Gastrocnemius medialis (tissue), 4 donors: ENCODE measurements around the gene FBXW7.

Experiments
- POLR2A ChIP-seq, 2 donors: fragments of 450-650 bp; IDR thresholded peaks; one replicate each; pipeline ENCODE4 v1.6.1; 2017; ENCODE audit warnings: antibody characterized with exemption in 2 of 2, mild to moderate bottlenecking in 2 of 2, moderate library complexity in 2 of 2
- TF ChIP-seq, protein P1 (sequence below), 5 experiments: fragments of 450-650 bp in 3 of 5; fragments of 200-600 bp in 2 of 5; sonication (generic) in 2 of 5; IDR thresholded peaks in 4 of 5; conservative IDR thresholded peaks in 1 of 5; 1 replicate in 4 of 5; 2 replicates in 1 of 5; pipeline ENCODE4 v1.5.1; 2016 to 2019; ENCODE audit warnings: antibody characterized with exemption in 5 of 5, mild to moderate bottlenecking in 3 of 5, moderate library complexity in 3 of 5

DNA sequence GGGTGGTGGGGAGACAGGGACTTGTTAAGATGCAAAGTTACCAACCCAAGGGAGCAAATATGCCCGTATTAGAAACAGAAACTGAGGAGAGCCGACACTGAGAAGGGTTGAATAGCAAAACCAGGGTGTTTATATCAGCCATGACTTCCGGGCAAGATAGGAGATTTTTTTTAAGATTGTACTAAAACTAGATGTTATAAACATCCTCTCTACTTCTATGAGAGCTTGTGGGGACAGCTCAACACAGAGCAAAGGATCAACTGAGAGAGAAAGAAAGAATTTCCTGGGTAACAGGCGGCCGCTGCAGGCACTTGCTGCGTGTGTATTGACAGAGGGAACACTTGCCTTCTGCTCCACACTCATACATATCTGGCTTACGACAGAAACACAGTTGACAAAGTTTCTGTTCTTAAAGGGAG lies 49.1 kb upstream of the FBXW7 start:
- TF ChIP-seq, protein P1, sequence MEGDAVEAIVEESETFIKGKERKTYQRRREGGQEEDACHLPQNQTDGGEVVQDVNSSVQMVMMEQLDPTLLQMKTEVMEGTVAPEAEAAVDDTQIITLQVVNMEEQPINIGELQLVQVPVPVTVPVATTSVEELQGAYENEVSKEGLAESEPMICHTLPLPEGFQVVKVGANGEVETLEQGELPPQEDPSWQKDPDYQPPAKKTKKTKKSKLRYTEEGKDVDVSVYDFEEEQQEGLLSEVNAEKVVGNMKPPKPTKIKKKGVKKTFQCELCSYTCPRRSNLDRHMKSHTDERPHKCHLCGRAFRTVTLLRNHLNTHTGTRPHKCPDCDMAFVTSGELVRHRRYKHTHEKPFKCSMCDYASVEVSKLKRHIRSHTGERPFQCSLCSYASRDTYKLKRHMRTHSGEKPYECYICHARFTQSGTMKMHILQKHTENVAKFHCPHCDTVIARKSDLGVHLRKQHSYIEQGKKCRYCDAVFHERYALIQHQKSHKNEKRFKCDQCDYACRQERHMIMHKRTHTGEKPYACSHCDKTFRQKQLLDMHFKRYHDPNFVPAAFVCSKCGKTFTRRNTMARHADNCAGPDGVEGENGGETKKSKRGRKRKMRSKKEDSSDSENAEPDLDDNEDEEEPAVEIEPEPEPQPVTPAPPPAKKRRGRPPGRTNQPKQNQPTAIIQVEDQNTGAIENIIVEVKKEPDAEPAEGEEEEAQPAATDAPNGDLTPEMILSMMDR (IDR thresholded peaks at IDR 0.05 in 4 of 5, conservative IDR thresholded peaks at IDR 0.05 in 1 of 5) = no peak
- no peak for TF ChIP-seq POLR2A (IDR thresholded peaks at IDR 0.05)
